Measurements from ENCODE around the gene ATP5PD. TPM values are rescaled to one million over a fixed set of nuclear protein-coding genes. Genes with fewer than 3 reads are reported as not detected.

ATP5PD gene
- total and polyA plus RNA-seq, 10 donors: 124 to 312 (median 153) TPM

GRCh38 chr17:75088465-75089417 lies 42.0 kb upstream of the ATP5PD start:
- no peak for TF ChIP-seq POLR2A (IDR thresholded peaks at IDR 0.05)
- peak in 2 of 3 donors; percentile 20 to 36 for TF ChIP-seq POLR2AphosphoS5 (IDR thresholded peaks at IDR 0.05)
- TF ChIP-seq CTCF (IDR thresholded peaks at IDR 0.05 in 8 of 11, conservative IDR thresholded peaks at IDR 0.05 in 3 of 11): no peak
- 77 to 85% (median 84%) methylated on average over 11 of the region's 11 CpGs for WGBS, 5 donors
- Histone ChIP-seq H3K9me3 (no peaks in the 10 kb centered on the region), H3K4me3 (peak overlapping the region in 7 of 8 donors; percentile 35 to 81 (median 55)), H3K27me3 (replicated peaks in 1 of 7) (no peaks in the 10 kb centered on the region), H3K4me1 (peaks cover 36 to 95% (median 70%) of the 10 kb centered on the region in 6 donors), H3K36me3 (peaks cover 0 to 5% (median 0%) of the 10 kb centered on the region in 6 donors), H3K27ac (peak overlapping the region; percentile 70 to 97 (median 89))
- intact Hi-C loops (cut with DNase I; ENCODE audit: low total_unique reads): no loop called here
- DNase-seq: no peak

- peak; percentile 80 to 89 (median 83) for TF ChIP-seq POLR2AphosphoS5 (IDR thresholded peaks at IDR 0.05)
- peak in 1 of 11 experiments; percentile 17 for TF ChIP-seq CTCF (IDR thresholded peaks at IDR 0.05 in 8 of 11, conservative IDR thresholded peaks at IDR 0.05 in 3 of 11)
- TF ChIP-seq POLR2A (IDR thresholded peaks at IDR 0.05): no peak
- whole genome bisulfite sequencing, 5 donors: 2 to 29% (median 3%) methylated on average over 3 to 69 of the region's 69 CpGs
- DNase-seq: peak; percentile 95
- Histone ChIP-seq H3K4me1 (peaks cover 36 to 88% (median 64%) of the 10 kb centered on the region in 6 donors), H3K27ac (peak within 1 kb of the TSS; percentile 70 to 97 (median 89)), H3K27me3 (replicated peaks in 1 of 7) (no peaks in the 10 kb centered on the region), H3K36me3 (no peaks in the 10 kb centered on the region), H3K9me3 (no peaks in the 10 kb centered on the region), H3K4me3 (peak within 1 kb of the TSS; percentile 35 to 81 (median 54))
- intact Hi-C loops (cut with DNase I; ENCODE audit: low total_unique reads): no loop called here
These were observed 41.0 kb upstream of the ATP5PD start, which contains the start of gene SLC16A5 for GRCh38 chr17:75087558-75088453. Gene SLC16A5, plus strand, starts transcription at chr17:75087954. Its CDS starts 5,683 bp downstream, at chr17:75093637.

- Histone ChIP-seq H3K27ac (peak overlapping the region; percentile 70 to 97 (median 89)), H3K9me3 (no peaks in the 10 kb centered on the region), H3K4me1 (peaks cover 36 to 82% (median 60%) of the 10 kb centered on the region in 6 donors), H3K36me3 (no peaks in the 10 kb centered on the region), H3K27me3 (replicated peaks in 1 of 7) (no peaks in the 10 kb centered on the region), H3K4me3 (peak overlapping the region; percentile 35 to 81 (median 54))
- WGBS, 5 donors: 63 to 84% (median 71%) methylated on average over 10 to 12 of the region's 12 CpGs
- DNase-seq: no peak
- TF ChIP-seq POLR2AphosphoS5 (IDR thresholded peaks at IDR 0.05) (no peak), POLR2A (IDR thresholded peaks at IDR 0.05) (no peak), CTCF (IDR thresholded peaks at IDR 0.05 in 8 of 11, conservative IDR thresholded peaks at IDR 0.05 in 3 of 11) (no peak)
- intact Hi-C loops (cut with DNase I; ENCODE audit: low total_unique reads): no loop called here
These were observed 40.4 kb upstream of the ATP5PD start for GRCh38 chr17:75087182-75087557.

All from spleen (tissue), 11 donors.